Umbilical cord (tissue), 2 donors: ENCODE results near the gene KRTAP10-7. TPM values are rescaled to one million over a fixed set of nuclear protein-coding genes. Genes with fewer than 3 reads are reported as not detected.
"Not testable (repeated sequence)": the region's sequence is repeated elsewhere in the genome, so short reads cannot be mapped to it uniquely, and the experiment has no call there.

ENCODE experiments used
- DNase-seq: peaks from one replicate; pipeline ENCODE4 v3.0.0-alpha.2; 2015; ENCODE audit warnings: low spot score
- total RNA-seq: library from RNA; depleted of rRNA; stranded (reverse); fragments of >200 nt; gene quantifications from one replicate; pipeline ENCODE4 v1.2.3, GENCODE V29; 2014; ENCODE audit warnings: low replicate concordance; ENCODE audit not compliant: insufficient read depth

Gene KRTAP10-7
- total RNA-seq, 1 donor from 2014 or later: not detected

DNA sequence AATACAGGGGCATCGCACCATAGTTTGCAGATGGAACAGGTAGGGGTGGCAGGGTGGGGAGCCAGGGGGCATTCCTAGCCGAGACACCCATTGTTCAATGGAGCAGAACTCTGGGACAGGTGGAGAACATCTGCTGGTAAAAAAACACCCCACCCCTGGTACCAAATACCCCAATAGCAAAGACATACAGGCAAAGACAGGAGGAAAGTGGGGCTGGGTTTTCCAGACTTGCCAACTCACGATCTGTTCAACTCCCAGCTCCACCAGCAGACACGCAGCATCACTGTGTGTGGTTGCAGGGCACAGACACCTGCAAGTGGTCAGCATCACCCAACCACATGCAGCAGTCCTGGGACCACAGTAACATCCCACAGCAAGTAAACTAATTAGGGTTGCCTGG is 11.2 kb downstream of the KRTAP10-7 start:
- DNase-seq: no peak

- DNase-seq: no peak
Observed at GRCh38 chr21:44612029-44612486, 11.7 kb downstream of the KRTAP10-7 start, which contains the start of gene KRTAP10-8. TSS of gene KRTAP10-8 (plus strand) at chr21:44612079. CDS start at chr21:44612101, 22 bp downstream.

- DNase-seq: no peak
Observed at GRCh38 chr21:44612669-44613229, 12.4 kb downstream of the KRTAP10-7 start.

DNA sequence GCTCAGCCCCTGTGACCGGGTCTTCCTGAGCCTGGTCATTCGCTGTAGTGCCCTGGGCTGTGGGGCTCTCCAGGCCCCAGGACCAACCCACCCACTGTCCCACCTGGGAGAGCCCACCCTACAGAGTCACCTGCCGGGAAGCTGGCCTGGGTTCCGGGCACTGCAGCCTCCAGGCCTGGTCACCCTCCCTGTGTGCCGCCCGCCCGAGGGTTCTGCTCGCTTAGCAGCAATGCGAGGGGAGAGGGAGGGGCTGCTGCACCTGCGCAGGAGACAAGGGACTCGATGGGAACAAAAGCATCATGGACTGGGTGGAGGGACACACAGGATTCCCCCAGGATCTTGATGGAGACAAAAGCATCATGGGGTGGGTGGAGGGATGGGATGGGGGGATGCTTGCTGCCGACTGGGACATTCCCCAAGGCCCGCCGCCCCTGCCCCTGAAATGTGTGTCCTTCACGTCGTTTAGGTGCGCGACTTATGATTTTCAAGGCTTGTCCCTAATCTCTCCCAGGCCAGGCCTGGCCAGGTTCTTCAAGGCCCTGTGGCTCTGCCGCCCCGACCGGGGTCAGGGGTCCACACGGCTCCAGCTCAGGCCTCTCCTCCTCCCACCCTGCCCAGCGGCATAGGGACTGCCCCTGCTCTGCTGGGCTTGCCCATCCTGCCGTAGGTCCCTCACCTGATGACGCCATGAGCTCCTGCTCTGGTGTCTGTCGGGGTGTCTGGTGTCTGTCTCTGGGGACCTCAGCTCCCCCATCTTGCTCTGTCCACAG is 13.2 kb downstream of the KRTAP10-7 start:
- no peak for DNase-seq

- DNase-seq: no peak
Observed at GRCh38 chr21:44614161-44614631, 13.8 kb downstream of the KRTAP10-7 start.

- no peak for DNase-seq
Observed at GRCh38 chr21:44614961-44615391, 14.6 kb downstream of the KRTAP10-7 start.

GRCh38 chr21:44615466-44615865 is 15.1 kb downstream of the KRTAP10-7 start:
- no peak for DNase-seq

DNA sequence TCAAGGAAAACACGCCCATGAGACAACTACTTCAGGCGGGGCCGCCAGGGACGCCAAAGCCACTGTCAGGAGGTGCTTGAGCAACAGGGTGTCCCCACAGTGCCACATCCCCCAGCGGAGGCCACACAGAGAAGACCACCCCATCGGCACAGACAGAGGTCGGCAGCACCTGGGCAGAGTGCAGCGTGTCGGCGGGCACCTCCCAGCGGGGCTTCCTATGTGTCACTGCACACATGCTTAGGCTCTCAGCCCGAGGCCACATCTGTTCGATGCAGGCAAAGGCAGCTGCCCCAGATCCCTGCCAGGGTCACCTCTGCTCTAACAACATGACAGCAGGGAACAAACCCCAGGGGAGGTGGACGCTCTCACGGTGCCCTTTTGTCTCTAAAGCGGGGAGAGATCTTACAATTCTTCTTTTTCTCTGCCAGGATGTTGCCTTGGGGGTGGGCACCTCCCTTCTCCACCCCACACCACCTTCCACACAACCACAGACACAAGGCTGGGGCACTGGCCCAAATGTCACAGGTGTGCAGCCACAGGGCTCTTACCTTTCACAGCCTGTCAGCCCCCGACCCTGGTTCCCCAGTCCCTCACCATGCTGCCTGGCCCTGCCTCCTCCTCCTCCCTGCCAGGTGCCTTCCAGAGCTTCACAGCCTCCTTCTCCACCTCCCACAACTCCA is 15.7 kb downstream of the KRTAP10-7 start:
- DNase-seq: no peak

DNA sequence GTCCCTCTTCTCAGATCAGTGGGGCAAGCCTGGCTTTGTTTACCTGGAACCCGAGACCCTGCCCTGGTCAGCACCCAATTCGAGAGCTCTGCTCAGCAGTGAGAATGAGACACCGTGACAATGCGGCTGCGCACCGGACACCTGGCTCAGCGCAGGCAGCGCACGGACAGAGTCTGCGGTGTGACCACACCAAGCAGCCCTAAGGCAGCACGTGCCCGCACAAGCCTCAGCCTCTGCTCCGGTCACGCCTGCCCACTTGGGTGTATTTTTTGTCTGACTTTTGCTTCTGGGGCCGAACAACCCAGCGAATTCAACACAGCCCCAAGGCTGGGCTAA is 16.2 kb downstream of the KRTAP10-7 start:
- DNase-seq: no peak

GRCh38 chr21:44617071-44617501 is 16.7 kb downstream of the KRTAP10-7 start:
- DNase-seq: no peak

DNA sequence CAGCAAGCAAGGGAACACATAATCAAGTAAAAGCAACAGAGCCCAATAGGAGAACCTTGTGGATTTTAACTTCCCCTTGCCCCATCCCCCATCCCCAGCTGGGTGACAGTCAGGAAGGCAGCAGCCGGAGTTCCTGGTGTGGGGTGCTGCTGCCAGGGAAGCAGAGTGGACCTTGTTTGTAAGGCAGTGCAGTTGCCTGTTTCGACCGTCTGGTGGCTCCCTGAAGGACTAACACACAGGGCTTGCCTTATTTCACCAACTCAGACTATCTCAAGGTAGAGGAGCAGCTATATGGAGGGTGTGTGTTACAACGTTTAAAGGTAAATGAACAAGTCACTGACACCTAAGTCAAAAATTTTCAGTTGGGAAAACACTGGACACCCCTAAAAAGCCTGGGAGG is 18.1 kb downstream of the KRTAP10-7 start:
- DNase-seq: no peak

- DNase-seq: no peak
Observed at GRCh38 chr21:44618909-44619308, 18.5 kb downstream of the KRTAP10-7 start.

DNA sequence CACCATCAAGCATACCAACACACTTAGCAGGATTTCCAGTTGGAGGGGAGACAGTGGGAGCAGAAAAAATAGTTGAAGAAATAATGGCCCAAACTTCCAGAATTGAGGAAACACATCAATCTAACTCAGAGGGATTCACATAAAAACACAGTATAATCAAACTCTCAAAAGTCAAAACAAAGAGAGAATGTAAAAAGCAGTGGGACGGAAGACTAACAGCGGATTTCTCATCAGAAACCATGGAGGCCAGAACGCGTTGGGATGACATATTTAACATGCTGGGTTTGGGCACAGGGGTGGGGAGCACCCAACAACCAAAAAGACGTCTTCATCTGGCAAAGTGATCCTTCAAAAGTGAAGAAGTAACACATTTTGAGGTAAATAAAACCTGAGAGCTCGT is 19.5 kb downstream of the KRTAP10-7 start:
- no peak for DNase-seq

DNA sequence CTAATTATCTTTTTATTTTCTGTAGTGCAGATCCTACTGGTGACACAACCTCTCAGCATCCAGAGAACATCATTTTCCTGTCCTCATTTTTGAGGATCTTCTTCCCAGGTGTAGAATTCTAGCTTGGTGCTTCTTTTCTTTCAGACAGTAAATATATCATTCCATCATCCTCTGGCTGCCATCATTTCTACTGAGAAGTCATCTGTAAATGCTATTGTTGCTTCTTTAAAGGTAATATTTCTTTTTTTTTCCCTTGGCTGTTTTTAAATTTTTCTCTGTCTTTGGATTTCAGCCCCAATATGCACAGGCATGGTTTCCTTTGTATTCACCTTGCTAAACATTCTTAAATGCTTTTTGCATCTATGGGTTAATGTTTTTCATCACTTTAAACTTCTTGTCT is 23.2 kb downstream of the KRTAP10-7 start:
- no peak for DNase-seq

GRCh38 chr21:44625756-44626155 is 25.4 kb downstream of the KRTAP10-7 start:
- no peak for DNase-seq

DNA sequence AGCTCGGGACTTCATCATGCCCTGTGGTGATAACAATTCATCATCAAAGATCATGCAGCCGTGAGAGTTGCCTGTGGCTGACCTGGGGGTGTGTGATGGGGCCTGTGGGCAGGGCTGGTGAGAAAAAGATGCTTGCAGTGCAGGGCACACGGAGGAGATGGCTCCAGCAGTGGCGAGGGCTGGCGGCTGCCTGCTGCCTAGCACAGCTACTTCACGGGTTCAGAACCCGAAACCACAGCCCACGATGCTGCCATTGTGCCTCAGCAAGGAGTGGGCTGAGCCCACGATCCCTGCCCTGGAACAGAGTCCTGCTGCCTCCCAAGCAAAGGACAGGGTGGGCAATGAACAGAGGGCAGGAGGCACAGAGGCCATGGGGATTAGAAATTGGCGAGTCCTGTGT is 25.9 kb downstream of the KRTAP10-7 start:
- no peak for DNase-seq

GRCh38 chr21:44626673-44627143 is 26.3 kb downstream of the KRTAP10-7 start, which contains the start of gene KRTAP10-9:
TSS of gene KRTAP10-9 (plus strand) at chr21:44627093. CDS start at chr21:44627172, 79 bp downstream.
- DNase-seq: no peak

DNA sequence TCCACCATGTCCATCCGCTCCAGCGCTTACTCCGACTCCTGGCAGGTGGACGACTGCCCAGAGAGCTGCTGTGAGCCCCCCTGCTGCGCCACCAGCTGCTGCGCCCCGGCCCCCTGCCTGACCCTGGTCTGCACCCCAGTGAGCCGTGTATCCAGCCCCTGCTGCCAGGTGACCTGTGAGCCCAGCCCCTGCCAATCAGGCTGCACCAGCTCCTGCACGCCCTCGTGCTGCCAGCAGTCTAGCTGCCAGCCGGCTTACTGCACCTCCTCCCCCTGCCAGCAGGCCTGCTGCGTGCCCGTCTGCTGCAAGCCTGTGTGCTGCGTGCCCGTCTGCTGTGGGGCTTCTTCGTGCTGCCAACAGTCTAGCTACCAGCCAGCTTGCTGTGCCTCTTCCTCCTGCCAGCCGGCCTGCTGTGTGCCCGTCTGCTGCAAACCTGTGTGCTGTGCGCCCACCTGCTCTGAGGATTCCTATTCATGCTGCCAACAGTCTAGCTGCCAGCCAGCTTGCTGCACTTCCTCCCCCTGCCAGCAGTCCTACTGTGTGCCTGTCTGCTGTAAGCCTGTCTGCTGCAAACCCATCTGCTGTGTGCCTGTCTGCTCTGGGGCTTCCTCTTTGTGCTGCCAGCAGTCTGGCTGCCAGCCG is 26.9 kb downstream of the KRTAP10-7 start:
- DNase-seq: not testable (repeated sequence)

DNA sequence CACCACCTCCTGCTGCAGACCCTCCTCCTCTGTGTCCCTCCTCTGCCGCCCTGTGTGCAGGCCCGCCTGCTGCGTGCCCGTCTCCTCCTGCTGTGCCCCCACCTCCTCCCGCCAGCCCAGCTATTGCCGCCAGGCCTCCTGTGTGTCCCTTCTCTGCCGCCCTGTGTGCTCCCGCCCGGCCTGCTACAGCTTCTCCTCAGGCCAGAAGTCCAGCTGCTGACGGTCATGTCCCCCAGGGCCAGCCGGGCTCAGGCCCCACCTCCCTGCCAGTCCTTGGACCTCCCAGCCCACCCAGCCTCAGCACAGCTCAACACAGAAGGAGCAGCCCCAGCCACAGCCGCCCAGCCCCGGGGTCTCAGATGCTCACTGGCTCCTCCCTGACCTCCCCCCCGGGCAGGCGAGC is 27.4 kb downstream of the KRTAP10-7 start:
- DNase-seq: not testable (repeated sequence)

DNA sequence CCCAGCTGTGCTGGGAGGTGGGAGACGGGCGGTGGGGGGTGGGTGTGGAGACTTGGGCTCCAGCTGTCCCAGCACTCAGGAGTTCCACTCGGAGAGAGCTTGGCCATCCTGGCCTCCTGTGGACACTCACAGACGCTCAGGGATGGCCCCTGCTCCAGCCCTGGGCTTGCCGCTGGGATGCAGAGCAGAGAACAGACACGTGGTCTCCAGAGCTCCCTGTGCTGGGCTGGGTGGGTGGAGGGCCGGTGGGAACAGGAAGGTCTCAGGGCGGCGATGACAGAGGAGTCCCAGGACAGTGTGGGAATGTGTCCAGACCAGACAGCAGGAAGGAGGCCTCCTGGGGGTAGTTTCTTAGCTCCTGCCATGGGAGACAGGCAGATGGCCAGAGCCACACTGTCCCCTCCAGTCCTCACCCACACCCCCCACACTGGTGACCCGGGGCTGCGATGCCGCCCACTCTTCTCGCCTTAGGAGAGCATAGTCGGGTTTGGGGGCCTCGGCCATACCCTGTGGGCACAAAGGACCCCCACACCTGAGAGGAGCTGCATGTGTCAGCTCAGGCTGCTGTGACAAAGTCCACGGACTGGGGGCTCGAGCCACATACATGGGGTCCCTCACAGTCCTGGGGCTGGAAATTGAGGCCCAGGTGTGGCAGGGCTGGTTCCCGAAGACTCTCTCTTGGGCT is 28.5 kb downstream of the KRTAP10-7 start:
- DNase-seq: no peak

DNA sequence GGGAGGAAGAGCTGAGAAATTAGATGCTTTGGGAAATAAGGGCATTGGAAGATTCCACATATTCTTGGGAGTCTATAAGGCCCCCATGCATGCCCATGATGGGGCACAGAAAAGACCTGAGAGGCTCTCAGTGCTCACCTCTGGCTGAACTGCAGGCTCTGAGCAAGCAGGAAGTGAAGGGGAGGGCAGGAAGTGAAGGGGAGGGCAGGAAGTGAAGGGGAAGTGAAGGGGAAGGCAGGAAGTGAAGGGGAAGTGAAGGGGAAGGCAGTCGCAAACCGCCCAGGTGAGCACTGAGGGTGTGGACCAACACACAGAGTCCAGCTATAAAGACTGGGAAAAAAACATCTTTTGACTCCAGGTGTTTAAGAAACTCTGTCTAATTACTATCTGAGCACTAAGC is 30.0 kb downstream of the KRTAP10-7 start:
- DNase-seq: no peak
